Vagina (tissue), 2 donors: ENCODE data around the gene TUBGCP2. TPM values are rescaled to one million over a fixed set of nuclear protein-coding genes. Genes with fewer than 3 reads are reported as not detected.

Experiments used
- DNase-seq, 2 donors: peaks; one replicate each; pipeline ENCODE4 v3.0.0-alpha.2; 2017; ENCODE audit errors: extremely low spot score in 2 of 2
- H3K27ac ChIP-seq: fragments of 200-600 bp; sonication (generic); one replicate; pipeline ENCODE4 v1.5.1; 2019
- H3K27me3 ChIP-seq: fragments of 200-600 bp; sonication (generic); one replicate; pipeline ENCODE4 v1.5.1; 2019
- H3K36me3 ChIP-seq, 2 donors: fragments of 200-600 bp; sonication (generic); one replicate each; pipeline ENCODE4 v1.5.1; 2017 to 2019
- H3K4me1 ChIP-seq: fragments of 200-600 bp; sonication (generic); one replicate; pipeline ENCODE4 v1.5.1; 2019
- H3K4me3 ChIP-seq, 2 donors: fragments of 200-600 bp; sonication (generic); 1 replicate in 1 of 2; 2 replicates in 1 of 2; pipeline ENCODE4 v1.5.1; 2016 to 2019
- H3K9me3 ChIP-seq: fragments of 200-600 bp; sonication (generic); one replicate; pipeline ENCODE4 v1.5.1; 2019
- CTCF ChIP-seq, 3 experiments: fragments of 450-650 bp in 2 of 3; fragments of 200-600 bp in 1 of 3; sonication (generic) in 1 of 3; IDR thresholded peaks; one replicate each; pipeline ENCODE4 v1.5.1; 2017 to 2019; ENCODE audit warnings: antibody characterized with exemption in 3 of 3, mild to moderate bottlenecking in 2 of 3, moderate library complexity in 2 of 3
- POLR2A ChIP-seq, 2 donors: fragments of 450-650 bp; IDR thresholded peaks; one replicate each; pipeline ENCODE4 v1.6.1; 2017; ENCODE audit warnings: antibody characterized with exemption in 2 of 2, mild to moderate bottlenecking in 2 of 2, moderate library complexity in 2 of 2
- POLR2AphosphoS5 ChIP-seq, 2 donors: sonication (generic); formaldehyde crosslinking; IDR thresholded peaks; one replicate each; pipeline ENCODE4 v1.9.0; 2017; ENCODE audit warnings: antibody characterized with exemption in 2 of 2, mild to moderate bottlenecking in 2 of 2, low read depth in 1 of 2; ENCODE audit not compliant: insufficient read depth in 1 of 2
- intact Hi-C: fragments of 100-400 bp; cut with DNase I; formaldehyde crosslinking; loops from one replicate; pipeline ENCODE4 v1.15.1; 2023
- total RNA-seq: library from RNA; depleted of rRNA; stranded (reverse); fragments of >200 nt; gene quantifications from one replicate; pipeline ENCODE4 v1.2.3, GENCODE V29; 2016

Gene TUBGCP2
- total RNA-seq, 1 donor from 2014 or later: 41.7 TPM

- TF ChIP-seq POLR2A (IDR thresholded peaks at IDR 0.05) (no peak), CTCF (IDR thresholded peaks at IDR 0.05) (no peak)
- DNase-seq: no peak
Observed at GRCh38 chr10:133239990-133240389, 68.7 kb downstream of the TUBGCP2 start.

GRCh38 chr10:133238466-133238804 lies 70.2 kb downstream of the TUBGCP2 start:
- H3K9me3 ChIP-seq: no peaks in the 10 kb centered on the region
- intact Hi-C loops: no loop called here
- H3K4me3 ChIP-seq: no peak overlapping the region
- peaks cover 18% of the 10 kb centered on the region for H3K27me3 ChIP-seq
- H3K27ac ChIP-seq: no peak overlapping the region
- H3K4me1 ChIP-seq: peaks cover 29% of the 10 kb centered on the region
- no peaks in the 10 kb centered on the region for H3K36me3 ChIP-seq
- TF ChIP-seq POLR2A (IDR thresholded peaks at IDR 0.05) (no peak), POLR2AphosphoS5 (IDR thresholded peaks at IDR 0.05; ENCODE audit: insufficient read depth in 1 of 2, low read depth in 1 of 2) (no peak), CTCF (IDR thresholded peaks at IDR 0.05) (no peak)
- no peak for DNase-seq

More at GRCh38 chr10:133239990-133240389, 68.7 kb downstream of the TUBGCP2 start:
- intact Hi-C loops: no loop called here
- Histone ChIP-seq H3K4me3 (no peak overlapping the region), H3K36me3 (no peaks in the 10 kb centered on the region), H3K27ac (no peak overlapping the region), H3K9me3 (no peaks in the 10 kb centered on the region), H3K27me3 (peaks cover 18% of the 10 kb centered on the region), H3K4me1 (peaks cover 29% of the 10 kb centered on the region)

- Histone ChIP-seq H3K27me3 (peaks cover 18% of the 10 kb centered on the region), H3K27ac (no peak within 1 kb of the TSS), H3K4me3 (peak within 1 kb of the TSS; percentile 15 to 25), H3K36me3 (no peaks in the 10 kb centered on the region), H3K4me1 (peaks cover 29% of the 10 kb centered on the region), H3K9me3 (no peaks in the 10 kb centered on the region)
- TF ChIP-seq POLR2A (IDR thresholded peaks at IDR 0.05) (no peak), POLR2AphosphoS5 (IDR thresholded peaks at IDR 0.05; ENCODE audit: insufficient read depth in 1 of 2, low read depth in 1 of 2) (no peak), CTCF (IDR thresholded peaks at IDR 0.05) (no peak)
- no peak for DNase-seq
- intact Hi-C loops: no loop called here
Observed at GRCh38 chr10:133237588-133238465, 70.8 kb downstream of the TUBGCP2 start, which contains the start of gene VENTX. Gene VENTX (plus strand): TSS chr10:133237855. CDS start chr10:133237915, 60 bp downstream.

- no peaks in the 10 kb centered on the region for H3K36me3 ChIP-seq
- H3K4me1 ChIP-seq: peaks cover 29% of the 10 kb centered on the region
- no peak for DNase-seq
- peak overlapping the region in 1 of 2 donors; percentile 25 for H3K4me3 ChIP-seq
- TF ChIP-seq POLR2A (IDR thresholded peaks at IDR 0.05) (no peak), CTCF (IDR thresholded peaks at IDR 0.05) (no peak)
- no peaks in the 10 kb centered on the region for H3K9me3 ChIP-seq
- peaks cover 18% of the 10 kb centered on the region for H3K27me3 ChIP-seq
- intact Hi-C loops: no loop called here
- H3K27ac ChIP-seq: no peak overlapping the region
Observed at GRCh38 chr10:133237241-133237587, 71.5 kb downstream of the TUBGCP2 start.
